GM12878 (cell line): ENCODE data around the gene TTC9C. TPM values are rescaled to one million over a fixed set of nuclear protein-coding genes. Genes with fewer than 3 reads are reported as not detected.

Source experiments
- ATAC-seq: fragments of 200-7000 bp; cut with Tn5 transposase; 3 replicates; pipeline ENCODE4 v1.9.1; 2020; ENCODE audit warnings: mild to moderate bottlenecking, moderate library complexity
- BruUV-seq: library from RNA; stranded (reverse); fragments of 400-500 nt; replicated peaks from 2 replicates; lab custom pipeline; 2021; lab: Mats Ljungman, UMichigan
- CTCF ChIA-PET: fragments of 300-600 bp; sonication (Branson Sonifier 250); formaldehyde crosslinking; extraction: SDS; loops from one replicate; lab custom pipeline; 2021; ENCODE audit warnings: inconsistent platforms; lab: Yijun Ruan, JAX
- POLR2A ChIA-PET: fragments of 350-600 bp; formaldehyde crosslinking; extraction: SDS; loops from one replicate; lab custom pipeline; 2021; ENCODE audit warnings: inconsistent platforms; lab: Charles Lee
- RAD21 ChIA-PET: fragments of 300-600 bp; sonication (Branson Sonifier 250); formaldehyde crosslinking; loops from one replicate; lab custom pipeline; 2023; ENCODE audit warnings: antibody characterized with exemption; ENCODE audit not compliant: unreplicated experiment; lab: Charles Lee
- SMC1A ChIA-PET: fragments of 300-600 bp; sonication (Branson Sonifier 250); formaldehyde crosslinking; loops from one replicate; lab custom pipeline; 2023; ENCODE audit not compliant: unreplicated experiment, uncharacterized antibody; lab: Charles Lee
- DNase-seq: peaks from one replicate; pipeline ENCODE4 v3.0.0-alpha.2; 2011; ENCODE audit warnings: low read depth, low spot score
- FAIRE-seq: peaks from 3 replicates; lab custom pipeline; 2011; peaks lifted over from hg19 to GRCh38; lab: Jason Lieb, UNC
- H2AFZ ChIP-seq: 2 replicates; pipeline ENCODE4 v1.6.0; 2011; ENCODE audit warnings: low read depth, low read length, control low read depth; ENCODE audit not compliant: control insufficient read depth
- H3K27ac ChIP-seq: 2 replicates; pipeline ENCODE4 v1.5.1; 2011; ENCODE audit warnings: control low read depth; ENCODE audit not compliant: control insufficient read depth, insufficient read depth
- H3K27me3 ChIP-seq, 2 experiments: replicated peaks in 1 of 2; 2 replicates each; pipeline versions ENCODE4 v1.6.0 to v1.6.1; 2011; ENCODE audit warnings: low read length in 1 of 2; ENCODE audit not compliant: control insufficient read depth in 2 of 2, insufficient read depth in 2 of 2
- H3K36me3 ChIP-seq, 2 experiments: 2 replicates each; pipeline ENCODE4 v1.5.1; 2011; ENCODE audit warnings: low read length in 1 of 2; ENCODE audit not compliant: control insufficient read depth in 2 of 2, insufficient read depth in 2 of 2
- H3K4me1 ChIP-seq: 2 replicates; pipeline ENCODE4 v1.6.1; 2011; ENCODE audit warnings: mild to moderate bottlenecking, low read length, moderate library complexity, mixed read lengths; ENCODE audit not compliant: control insufficient read depth, insufficient read depth
- H3K4me2 ChIP-seq: 2 replicates; pipeline ENCODE4 v1.6.0; 2011; ENCODE audit warnings: control low read depth; ENCODE audit not compliant: control insufficient read depth, insufficient read depth
- H3K4me3 ChIP-seq: fragments of 200-600 bp; sonication (generic); 2 replicates; pipeline ENCODE4 v1.5.1; 2016
- H3K79me2 ChIP-seq: 2 replicates; pipeline ENCODE4 v1.6.0; 2011; ENCODE audit warnings: low read length; ENCODE audit not compliant: control insufficient read depth, insufficient read depth
- H3K9ac ChIP-seq: 2 replicates; pipeline ENCODE4 v1.8.0; 2011; ENCODE audit warnings: low read length, control low read depth, mixed read lengths; ENCODE audit not compliant: control insufficient read depth, insufficient read depth
- H3K9me3 ChIP-seq: replicated peaks from 3 replicates; pipeline ENCODE4 v1.5.1; 2011; ENCODE audit warnings: mild to moderate bottlenecking, low read length; ENCODE audit not compliant: control insufficient read depth, insufficient read depth
- H4K20me1 ChIP-seq: 2 replicates; pipeline ENCODE4 v1.6.0; 2011; ENCODE audit not compliant: control insufficient read depth, insufficient read depth
- BCL3 ChIP-seq: IDR thresholded peaks from 2 replicates; pipeline ENCODE4 v1.6.1; 2011; ENCODE audit warnings: borderline replicate concordance, low read depth, mild to moderate bottlenecking, moderate library complexity, low read length; ENCODE audit not compliant: insufficient read depth, poor library complexity, severe bottlenecking
- CHD1 ChIP-seq: IDR thresholded peaks from 2 replicates; pipeline ENCODE4 v1.6.1; 2012; ENCODE audit warnings: low read depth, low read length, improper control_type of control experiment
- IKZF2 ChIP-seq, 2 experiments: fragments of 450-650 bp; IDR thresholded peaks; 2 replicates each; pipeline ENCODE4 v1.6.1; 2017; ENCODE audit warnings: mild to moderate bottlenecking in 2 of 2, moderate library complexity in 2 of 2
- MXI1 ChIP-seq: fragments of 150-350 bp; IDR thresholded peaks from 2 replicates; pipeline ENCODE4 v1.6.1; 2011; ENCODE audit warnings: low read depth, mild to moderate bottlenecking, inconsistent platforms, low read length, improper control_type of control experiment
- POLR2A ChIP-seq: IDR thresholded peaks from 2 replicates; pipeline ENCODE4 v1.6.1; 2011; ENCODE audit warnings: low read depth, mild to moderate bottlenecking, low read length
- SIN3A ChIP-seq: IDR thresholded peaks from 2 replicates; pipeline ENCODE4 v1.6.1; 2012; ENCODE audit warnings: low read depth, low read length, improper control_type of control experiment
- TBL1XR1 ChIP-seq: IDR thresholded peaks from 2 replicates; pipeline ENCODE4 v1.6.1; 2012; ENCODE audit warnings: low read depth, low read length, improper control_type of control experiment
- ZBTB40 ChIP-seq: fragments of 450-650 bp; IDR thresholded peaks from 2 replicates; pipeline ENCODE4 v1.6.1; 2016; ENCODE audit warnings: mild to moderate bottlenecking, moderate library complexity, borderline replicate concordance
- ZNF592 ChIP-seq: fragments of 450-650 bp; IDR thresholded peaks from 2 replicates; pipeline ENCODE4 v1.6.1; 2017; ENCODE audit warnings: mild to moderate bottlenecking, moderate library complexity
- WGBS: methylation state at CpG from one replicate; pipeline ENCODE4 v1.1.6; 2016; ENCODE audit warnings: low lambda C conversion rate; ENCODE audit not compliant: insufficient replicate concordance, insufficient coverage; ENCODE audit errors: missing lambda C conversion rate; 5-methylcytosine and 5-hydroxymethylcytosine counted together
- in situ Hi-C: fragments of 300-500 bp; cut with MboI; formaldehyde crosslinking; loops from 9 replicates; pipeline ENCODE4 v1.14.3; 2018; ENCODE audit warnings: mixed read lengths
- intact Hi-C: fragments of 100-400 bp; cut with micrococcal nuclease; formaldehyde crosslinking; loops from one replicate; pipeline ENCODE4 v1.14.2; 2022; ENCODE audit not compliant: unreplicated experiment
- polyA plus RNA-seq, 11 experiments: library from polyadenylated mRNA; depleted of rRNA in 4 of 11; unstranded in 6 of 11; stranded (reverse) in 5 of 11; fragments of >200 nt; fragmentation: Nextera tagmentation in 4 of 11; fragmentation: Illumina TruSeq in 1 of 11; extraction: Ambion mirVana in 4 of 11; extraction: Trizol in 1 of 11; gene quantifications; 1 replicate in 1 of 11; 2 replicates in 10 of 11; pipeline versions ENCODE4 v1.2.1 to v1.2.3, GENCODE V29; 2011 to 2016; ENCODE audit warnings: inconsistent platforms in 2 of 11, missing spikeins in 2 of 11, low read depth in 1 of 11
- total RNA-seq, 4 experiments: library from RNA; depleted of rRNA in 3 of 4; stranded (reverse); fragments of >200 nt in 3 of 4; fragmentation: Illumina TruSeq in 1 of 4; extraction: Trizol in 1 of 4; gene quantifications; 2 replicates each; pipeline versions ENCODE4 v1.2.1 to v1.2.3, GENCODE V29; 2013 to 2021

The TTC9C gene
- total and polyA plus RNA-seq, 10 of the 15 experiments (the other 5 are each of a cell fraction or from before 2014, with no cell fraction given): 42.0 to 72.3 (median 50.4) TPM

- TF ChIP-seq IKZF2 (IDR thresholded peaks at IDR 0.05) (no peak), TBL1XR1 (no peak), POLR2A (no peak)
These were observed 22.9 kb upstream of the TTC9C start (continued) for GRCh38 chr11:62705413-62705812.

GRCh38 chr11:62705880-62706849 lies 22.1 kb upstream of the TTC9C start:
- peak overlapping the region; percentile 79 for H3K4me3 ChIP-seq
- H2AFZ ChIP-seq: peak overlapping the region; percentile 76
- H4K20me1 ChIP-seq: no peaks in the 10 kb centered on the region
- H3K79me2 ChIP-seq: no peaks in the 10 kb centered on the region
- no TSS peak for BruUV-seq
- no peaks in the 10 kb centered on the region for H3K27me3 ChIP-seq
- ATAC-seq (peak; percentile 81), FAIRE-seq (no peak), DNase-seq (peak; percentile 50)
- SMC1A ChIA-PET: interaction anchor here (0.8 to 2.5 kb wide), 7 partner anchors 22 to 163 kb away, joined by 3 to 9 read pairs (median 4); partner anchors contain the start of genes C11orf98, CSKMT, HNRNPUL2 and TTC9C
- intact Hi-C loops: loop anchor here (5.0 kb wide), 1 partner anchor 104 kb away; the partner anchor contains the start of gene MTA2
- peak overlapping the region; percentile 51 for H3K27ac ChIP-seq
- H3K9me3 ChIP-seq: no peaks in the 10 kb centered on the region
- POLR2A ChIA-PET: interaction anchor here (0.6 to 7.6 kb wide), 15 partner anchors 13 to 177 kb away, joined by 3 to 79 read pairs (median 5); partner anchors contain the start of genes B3GAT3, C11orf98, CSKMT and EEF1G
- H3K4me1 ChIP-seq: peaks cover 29% of the 10 kb centered on the region
- WGBS: 8% methylated on average over 73 of the region's 73 CpGs
- H3K36me3 ChIP-seq: peaks cover 7 to 12% of the 10 kb centered on the region in 2 experiments
- in situ Hi-C loops: no loop called here
- CTCF ChIA-PET: interaction anchor here (0.7 to 5.0 kb wide), 11 partner anchors 12 to 282 kb away, joined by 3 to 21 read pairs (median 3); partner anchors contain the start of genes HNRNPUL2, TTC9C and UBXN1
- peak overlapping the region; percentile 40 for H3K9ac ChIP-seq
- RAD21 ChIA-PET: interaction anchor here (0.8 to 2.3 kb wide), 9 partner anchors 38 to 282 kb away, joined by 3 to 6 read pairs (median 3); partner anchors contain the start of genes C11orf98, CSKMT, EML3 and TAF6L
- H3K4me2 ChIP-seq: peak overlapping the region; percentile 92
- TF ChIP-seq BCL3 (peak; percentile 58), CHD1 (no peak), ZBTB40 (peak; percentile 72; the same call in 1 of the 2 replicates), SIN3A (peak; percentile 82; the same call in 1 of the 2 replicates), ZNF592 (no peak), MXI1 (peak; percentile 91)
